Mesenchymal stem cell (in vitro differentiated cells and primary cell): ENCODE results near the gene STX2.
A peak's percentile ranks its signal among the peaks of the same experiment; 100 is the strongest.

Source experiments
- DNase-seq: peaks from one replicate; pipeline ENCODE4 v3.0.0-alpha.2; 2013
- H2AFZ ChIP-seq: one replicate; pipeline ENCODE4 v1.6.1; 2013; ENCODE audit warnings: low read depth, mild to moderate bottlenecking, control low read depth, inconsistent platforms, low read length, moderate library complexity
- H2AK5ac ChIP-seq: 2 replicates; pipeline ENCODE4 v1.6.1; 2013; ENCODE audit warnings: low read length, moderate library complexity, mild to moderate bottlenecking, inconsistent platforms; ENCODE audit not compliant: severe bottlenecking
- H2BK120ac ChIP-seq: one replicate; pipeline ENCODE4 v1.6.1; 2013; ENCODE audit warnings: low read depth, mild to moderate bottlenecking, inconsistent platforms, low read length, moderate library complexity
- H2BK12ac ChIP-seq, 2 experiments: one replicate each; pipeline ENCODE4 v1.6.1; 2013; ENCODE audit warnings: inconsistent platforms in 2 of 2, low read length in 2 of 2, mild to moderate bottlenecking in 2 of 2, moderate library complexity in 2 of 2, control low read depth in 1 of 2
- H2BK15ac ChIP-seq: one replicate; pipeline ENCODE4 v1.6.1; 2013; ENCODE audit warnings: mild to moderate bottlenecking, low read depth, inconsistent platforms; ENCODE audit not compliant: poor library complexity, severe bottlenecking
- H2BK5ac ChIP-seq: 2 replicates; pipeline ENCODE4 v1.6.1; 2013; ENCODE audit warnings: low read depth, mild to moderate bottlenecking, low read length, control low read depth, inconsistent platforms; ENCODE audit not compliant: poor library complexity, severe bottlenecking
- H3K14ac ChIP-seq, 2 experiments: one replicate each; pipeline ENCODE4 v1.6.1; 2013; ENCODE audit warnings: inconsistent platforms in 2 of 2, low read length in 2 of 2, control low read depth in 1 of 2, mild to moderate bottlenecking in 1 of 2, moderate library complexity in 1 of 2
- H3K18ac ChIP-seq, 2 experiments: one replicate each; pipeline ENCODE4 v1.6.1; 2013; ENCODE audit warnings: inconsistent platforms in 2 of 2, low read length in 2 of 2, control low read depth in 1 of 2, low read depth in 1 of 2, mild to moderate bottlenecking in 1 of 2
- H3K23ac ChIP-seq, 2 experiments: one replicate each; pipeline ENCODE4 v1.6.1; 2013; ENCODE audit warnings: inconsistent platforms in 2 of 2, low read length in 2 of 2, mild to moderate bottlenecking in 2 of 2, moderate library complexity in 2 of 2, control low read depth in 1 of 2
- H3K27ac ChIP-seq: 2 replicates; pipeline ENCODE4 v1.5.1; 2013; ENCODE audit warnings: mild to moderate bottlenecking, moderate library complexity, low read length, control low read depth, inconsistent platforms; ENCODE audit not compliant: poor library complexity, severe bottlenecking
- H3K27me3 ChIP-seq, 2 experiments: 2 replicates each; pipeline versions ENCODE4 v1.6.1 to v1.7.0; 2013; ENCODE audit warnings: low read length in 2 of 2, mild to moderate bottlenecking in 2 of 2, moderate library complexity in 2 of 2, control low read depth in 1 of 2, inconsistent platforms in 1 of 2; ENCODE audit not compliant: control insufficient read depth in 1 of 2, insufficient read depth in 1 of 2
- H3K36me3 ChIP-seq, 2 experiments: 2 replicates each; pipeline versions ENCODE4 v1.6.1 to v1.7.0; 2013; ENCODE audit warnings: low read length in 2 of 2, control low read depth in 1 of 2, inconsistent platforms in 1 of 2, low read depth in 1 of 2, mild to moderate bottlenecking in 1 of 2; ENCODE audit not compliant: insufficient read depth in 2 of 2, control insufficient read depth in 1 of 2
- H3K4ac ChIP-seq, 2 experiments: one replicate each; pipeline ENCODE4 v1.6.1; 2013; ENCODE audit warnings: inconsistent platforms in 2 of 2, low read length in 2 of 2, mild to moderate bottlenecking in 2 of 2, moderate library complexity in 2 of 2, control low read depth in 1 of 2, low read depth in 1 of 2
- H3K4me1 ChIP-seq: 2 replicates; pipeline ENCODE4 v1.6.1; 2013; ENCODE audit warnings: low read depth, low read length, control low read depth; ENCODE audit not compliant: control insufficient read depth, insufficient read depth
- H3K4me2 ChIP-seq: 2 replicates; pipeline ENCODE4 v1.6.1; 2013; ENCODE audit warnings: low read length, mild to moderate bottlenecking, inconsistent platforms; ENCODE audit not compliant: poor library complexity, severe bottlenecking
- H3K4me3 ChIP-seq, 2 experiments: 2 replicates each; pipeline versions ENCODE4 v1.5.1 to v1.7.0; 2013; ENCODE audit warnings: low read length in 2 of 2, mild to moderate bottlenecking in 2 of 2, control low read depth in 1 of 2, low read depth in 1 of 2; ENCODE audit not compliant: insufficient read depth in 1 of 2
- H3K79me1 ChIP-seq: replicated peaks from 2 replicates; pipeline ENCODE4 v1.6.1; 2013; ENCODE audit warnings: mild to moderate bottlenecking, control low read depth, low read length, inconsistent platforms; ENCODE audit not compliant: poor library complexity, severe bottlenecking
- H3K9ac ChIP-seq: 2 replicates; pipeline ENCODE4 v1.7.0; 2013; ENCODE audit warnings: mild to moderate bottlenecking, low read length, moderate library complexity
- H3K9me3 ChIP-seq: 2 replicates; pipeline ENCODE4 v1.7.0; 2013; ENCODE audit warnings: mild to moderate bottlenecking, low read length; ENCODE audit not compliant: control insufficient read depth
- H4K8ac ChIP-seq: one replicate; pipeline ENCODE4 v1.6.1; 2013; ENCODE audit warnings: inconsistent platforms, mild to moderate bottlenecking, low read length, moderate library complexity
- H4K91ac ChIP-seq: one replicate; pipeline ENCODE4 v1.6.1; 2013; ENCODE audit warnings: mild to moderate bottlenecking, low read length, inconsistent platforms
- WGBS: methylation state at CpG from one replicate; pipeline ENCODE4 v1.1.7; 2013; ENCODE audit warnings: mixed read lengths; 5-methylcytosine and 5-hydroxymethylcytosine counted together

Gene STX2

GRCh38 chr12:130788515-130788914, 50.5 kb downstream of the STX2 start:
- Histone ChIP-seq H2BK15ac (no peak overlapping the region), H3K36me3 (peaks cover 35 to 59% of the 10 kb centered on the region in 2 experiments), H3K79me1 (peaks cover 25% of the 10 kb centered on the region), H3K4ac (no peak overlapping the region), H2AFZ (no peak overlapping the region), H4K91ac (no peak overlapping the region), H4K8ac (no peak overlapping the region), H2BK120ac (no peak overlapping the region), H3K23ac (no peak overlapping the region), H3K18ac (no peak overlapping the region), H3K14ac (no peak overlapping the region), H2BK12ac (no peak overlapping the region), H3K4me1 (peaks cover 11% of the 10 kb centered on the region), H2AK5ac (no peak overlapping the region), H3K9me3 (peaks cover 11% of the 10 kb centered on the region), H3K4me3 (no peak overlapping the region), H3K27me3 (no peaks in the 10 kb centered on the region), H2BK5ac (no peak overlapping the region), H3K4me2 (no peak overlapping the region), H3K27ac (no peak overlapping the region), H3K9ac (no peak overlapping the region)
- DNase-seq: no peak
- 68% methylated on average over 18 of the region's 21 CpGs for WGBS

- H3K79me1 ChIP-seq: peaks cover 23% of the 10 kb centered on the region
- H3K36me3 ChIP-seq: peaks cover 34 to 52% of the 10 kb centered on the region in 2 experiments
- H3K4me2 ChIP-seq: no peak overlapping the region
- peak; percentile 33 for DNase-seq
- H2AK5ac ChIP-seq: no peak overlapping the region
- no peak overlapping the region for H4K91ac ChIP-seq
- WGBS: 68% methylated on average over 35 of the region's 35 CpGs
- no peak overlapping the region for H2BK12ac ChIP-seq
- peaks cover 11% of the 10 kb centered on the region for H3K4me1 ChIP-seq
- no peak overlapping the region for H2BK15ac ChIP-seq
- no peak overlapping the region for H2AFZ ChIP-seq
- no peak overlapping the region for H2BK120ac ChIP-seq
- no peak overlapping the region for H3K23ac ChIP-seq
- no peak overlapping the region for H3K18ac ChIP-seq
- no peaks in the 10 kb centered on the region for H3K27me3 ChIP-seq
- H3K9ac ChIP-seq: no peak overlapping the region
- H2BK5ac ChIP-seq: peak overlapping the region; percentile 35
- no peak overlapping the region for H4K8ac ChIP-seq
- H3K14ac ChIP-seq: no peak overlapping the region
- H3K4ac ChIP-seq: no peak overlapping the region
- no peak overlapping the region for H3K27ac ChIP-seq
- no peak overlapping the region for H3K4me3 ChIP-seq
- H3K9me3 ChIP-seq: peaks cover 11% of the 10 kb centered on the region
Measured at GRCh38 chr12:130787445-130788410, 51.3 kb downstream of the STX2 start.

- H3K9me3 ChIP-seq: peaks cover 11% of the 10 kb centered on the region
- peaks cover 35 to 47% of the 10 kb centered on the region in 2 experiments for H3K36me3 ChIP-seq
- no peak overlapping the region for H3K27ac ChIP-seq
- H3K9ac ChIP-seq: no peak overlapping the region
- H2BK120ac ChIP-seq: no peak overlapping the region
- no peak for DNase-seq
- H4K91ac ChIP-seq: no peak overlapping the region
- H2AFZ ChIP-seq: no peak overlapping the region
- no peak overlapping the region for H3K4me3 ChIP-seq
- H3K18ac ChIP-seq: no peak overlapping the region
- H2BK12ac ChIP-seq: peak overlapping the region in 1 of 2 experiments; percentile 21
- no peak overlapping the region for H2AK5ac ChIP-seq
- no peak overlapping the region for H3K14ac ChIP-seq
- H4K8ac ChIP-seq: no peak overlapping the region
- H3K4ac ChIP-seq: no peak overlapping the region
- H3K79me1 ChIP-seq: peaks cover 23% of the 10 kb centered on the region
- peaks cover 11% of the 10 kb centered on the region for H3K4me1 ChIP-seq
- no peaks in the 10 kb centered on the region for H3K27me3 ChIP-seq
- no peak overlapping the region for H2BK5ac ChIP-seq
- WGBS: 84% methylated on average over 10 of the region's 10 CpGs
- H2BK15ac ChIP-seq: no peak overlapping the region
- no peak overlapping the region for H3K23ac ChIP-seq
- no peak overlapping the region for H3K4me2 ChIP-seq
Measured at GRCh38 chr12:130787041-130787440, 52.0 kb downstream of the STX2 start.

GRCh38 chr12:130783110-130783715, 55.8 kb downstream of the STX2 start:
- H2BK120ac ChIP-seq: no peak overlapping the region
- no peak overlapping the region for H4K91ac ChIP-seq
- H3K9ac ChIP-seq: no peak overlapping the region

More at GRCh38 chr12:130783110-130783715, 55.8 kb downstream of the STX2 start:
- H3K27me3 ChIP-seq: no peaks in the 10 kb centered on the region
- H3K23ac ChIP-seq: no peak overlapping the region
- no peak overlapping the region for H3K4ac ChIP-seq
- no peak overlapping the region for H3K18ac ChIP-seq
- H3K79me1 ChIP-seq: peaks cover 23% of the 10 kb centered on the region
- H2BK12ac ChIP-seq: no peak overlapping the region
- H2BK15ac ChIP-seq: no peak overlapping the region
- H2BK5ac ChIP-seq: no peak overlapping the region
- no peak overlapping the region for H3K4me3 ChIP-seq
- no peak overlapping the region for H2AFZ ChIP-seq
- no peak for DNase-seq
- H2AK5ac ChIP-seq: no peak overlapping the region
- H3K36me3 ChIP-seq: peaks cover 44 to 53% of the 10 kb centered on the region in 2 experiments
- peaks cover 11% of the 10 kb centered on the region for H3K9me3 ChIP-seq
- no peak overlapping the region for H4K8ac ChIP-seq
- 78% methylated on average over 18 of the region's 18 CpGs for WGBS
- H3K14ac ChIP-seq: no peak overlapping the region
- H3K27ac ChIP-seq: no peak overlapping the region
- no peak overlapping the region for H3K4me2 ChIP-seq
- H3K4me1 ChIP-seq: peaks cover 11% of the 10 kb centered on the region
